Measurements from ENCODE around the gene ROR2.

DNA sequence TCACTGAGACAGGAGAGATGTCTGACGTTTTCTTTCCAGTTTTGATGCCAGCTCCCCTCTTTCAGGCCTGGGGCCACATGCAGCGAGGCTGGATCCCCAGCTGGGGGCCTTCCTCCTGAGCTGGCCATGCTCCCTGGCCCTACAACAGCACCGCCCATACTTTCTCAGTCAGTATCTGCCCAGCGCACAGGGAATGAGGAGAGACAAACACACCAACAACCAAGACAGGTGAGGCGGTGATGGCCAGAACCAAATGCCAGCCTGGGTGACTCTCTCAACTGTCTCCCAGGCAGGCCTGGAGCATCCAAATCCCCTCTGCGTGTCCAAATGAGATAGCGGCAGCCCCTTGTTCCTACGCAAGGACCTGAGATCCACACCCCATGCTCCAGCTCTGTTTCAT is 109.6 kb downstream of the ROR2 start:
- TF ChIP-seq EP300 (IDR thresholded peaks at IDR 0.05) (no peak), POLR2A (IDR thresholded peaks at IDR 0.05) (no peak)
- TF ChIP-seq, protein P1, sequence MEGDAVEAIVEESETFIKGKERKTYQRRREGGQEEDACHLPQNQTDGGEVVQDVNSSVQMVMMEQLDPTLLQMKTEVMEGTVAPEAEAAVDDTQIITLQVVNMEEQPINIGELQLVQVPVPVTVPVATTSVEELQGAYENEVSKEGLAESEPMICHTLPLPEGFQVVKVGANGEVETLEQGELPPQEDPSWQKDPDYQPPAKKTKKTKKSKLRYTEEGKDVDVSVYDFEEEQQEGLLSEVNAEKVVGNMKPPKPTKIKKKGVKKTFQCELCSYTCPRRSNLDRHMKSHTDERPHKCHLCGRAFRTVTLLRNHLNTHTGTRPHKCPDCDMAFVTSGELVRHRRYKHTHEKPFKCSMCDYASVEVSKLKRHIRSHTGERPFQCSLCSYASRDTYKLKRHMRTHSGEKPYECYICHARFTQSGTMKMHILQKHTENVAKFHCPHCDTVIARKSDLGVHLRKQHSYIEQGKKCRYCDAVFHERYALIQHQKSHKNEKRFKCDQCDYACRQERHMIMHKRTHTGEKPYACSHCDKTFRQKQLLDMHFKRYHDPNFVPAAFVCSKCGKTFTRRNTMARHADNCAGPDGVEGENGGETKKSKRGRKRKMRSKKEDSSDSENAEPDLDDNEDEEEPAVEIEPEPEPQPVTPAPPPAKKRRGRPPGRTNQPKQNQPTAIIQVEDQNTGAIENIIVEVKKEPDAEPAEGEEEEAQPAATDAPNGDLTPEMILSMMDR (IDR thresholded peaks at IDR 0.05): no peak
